K562 (cell line): ENCODE measurements around the gene APOB. TPM values are rescaled to one million over a fixed set of nuclear protein-coding genes. Genes with fewer than 3 reads are reported as not detected.

Source experiments
- ATAC-seq: fragments of 200-7000 bp; cut with Tn5 transposase; 3 replicates; pipeline ENCODE4 v1.9.1; 2020; ENCODE audit warnings: moderate library complexity
- BruUV-seq: library from RNA; stranded (reverse); fragments of 400-500 nt; replicated peaks from 2 replicates; lab custom pipeline; 2021; lab: Mats Ljungman, UMichigan
- CTCF ChIA-PET: fragments of 300-600 bp; formaldehyde crosslinking; extraction: SDS; loops from one replicate; lab custom pipeline; 2021; ENCODE audit warnings: low intra/inter-chr PET ratio; lab: Yijun Ruan, JAX
- POLR2A ChIA-PET: fragments of 300-600, 350-650 bp; sonication (Branson Sonifier 250); formaldehyde crosslinking; extraction: SDS; loops from one replicate; lab custom pipeline; 2021; ENCODE audit warnings: antibody characterized with exemption, inconsistent platforms; lab: Yijun Ruan, JAX
- DNase-seq, 4 experiments: peaks; one replicate each; pipeline versions ENCODE4 v3.0.0 to v3.0.0-alpha.2; 2011 to 2018; ENCODE audit warnings: low spot score in 3 of 4, mixed read lengths in 3 of 4; ENCODE audit errors: extremely low read depth in 1 of 4
- FAIRE-seq: peaks from 2 replicates; lab custom pipeline; 2011; peaks lifted over from hg19 to GRCh38; lab: Jason Lieb, UNC
- H2AFZ ChIP-seq: 2 replicates; pipeline ENCODE4 v1.6.0; 2011; ENCODE audit warnings: low read depth, low read length, control low read depth, inconsistent platforms
- H3K27ac ChIP-seq: fragments of 200-600 bp; 3 replicates; pipeline ENCODE4 v1.8.0; 2011; ENCODE audit warnings: low read depth, mild to moderate bottlenecking, control low read depth, inconsistent platforms, low read length, moderate library complexity, mixed read lengths; ENCODE audit errors: extremely low read depth
- H3K27me3 ChIP-seq, 2 experiments: fragments of 300-600 bp in 1 of 2; 2 replicates in 1 of 2; 3 replicates in 1 of 2; pipeline versions ENCODE4 v1.6.0 to v1.8.0; 2011; ENCODE audit warnings: inconsistent platforms in 2 of 2, low read length in 2 of 2, mild to moderate bottlenecking in 1 of 2, mixed read lengths in 1 of 2, moderate library complexity in 1 of 2; ENCODE audit not compliant: control insufficient read depth in 2 of 2, insufficient read depth in 2 of 2
- H3K36me3 ChIP-seq: fragments of 300-600 bp; 3 replicates; pipeline ENCODE4 v1.8.0; 2011; ENCODE audit warnings: mild to moderate bottlenecking, low read length, inconsistent platforms; ENCODE audit not compliant: control insufficient read depth, insufficient read depth
- H3K4me1 ChIP-seq, 2 experiments: fragments of 200-600 bp in 1 of 2; replicated peaks in 1 of 2; 2 replicates in 1 of 2; 3 replicates in 1 of 2; pipeline versions ENCODE4 v1.5.1 to v1.8.0; 2011; ENCODE audit warnings: inconsistent platforms in 2 of 2, low read length in 2 of 2, mild to moderate bottlenecking in 1 of 2, mixed read lengths in 1 of 2, moderate library complexity in 1 of 2; ENCODE audit not compliant: control insufficient read depth in 2 of 2, insufficient read depth in 2 of 2
- H3K4me2 ChIP-seq: 2 replicates; pipeline ENCODE4 v1.6.1; 2011; ENCODE audit warnings: low read length, control low read depth, inconsistent platforms, mixed read lengths; ENCODE audit not compliant: insufficient read depth
- H3K4me3 ChIP-seq: fragments of 200-600 bp; sonication (generic), shearing (Covaris generic); 2 replicates; pipeline ENCODE4 v1.5.1; 2016; ENCODE audit warnings: control low read depth, inconsistent platforms
- H3K79me2 ChIP-seq: fragments of 200-600 bp; 3 replicates; pipeline ENCODE4 v1.8.0; 2011; ENCODE audit warnings: low read length, inconsistent platforms; ENCODE audit not compliant: control insufficient read depth, insufficient read depth
- H3K9ac ChIP-seq, 2 experiments: 2 replicates each; pipeline versions ENCODE4 v1.6.0 to v1.6.1; 2011; ENCODE audit warnings: low read depth in 2 of 2, low read length in 2 of 2, control low read depth in 1 of 2, inconsistent platforms in 1 of 2, mild to moderate bottlenecking in 1 of 2, mixed read lengths in 1 of 2; ENCODE audit not compliant: insufficient read depth in 1 of 2
- H3K9me1 ChIP-seq: one replicate; pipeline ENCODE4 v1.6.0; 2011; ENCODE audit warnings: inconsistent platforms, mild to moderate bottlenecking, low read length, moderate library complexity; ENCODE audit not compliant: control insufficient read depth, insufficient read depth
- H3K9me3 ChIP-seq: replicated peaks from 2 replicates; pipeline ENCODE4 v1.5.1; 2011; ENCODE audit warnings: low read depth, low read length, inconsistent platforms; ENCODE audit not compliant: control insufficient read depth, insufficient read depth
- H4K20me1 ChIP-seq: replicated peaks from 2 replicates; pipeline ENCODE4 v1.6.1; 2011; ENCODE audit warnings: low read length, inconsistent platforms, mixed read lengths; ENCODE audit not compliant: control insufficient read depth, insufficient read depth
- BCL6 ChIP-seq: fragments of 250-450 bp; sonication (Bioruptor Pico); IDR thresholded peaks from 2 replicates; pipeline ENCODE4 v1.4.0; 2020
- ESRRA ChIP-seq: fragments of 450-650 bp; IDR thresholded peaks from 2 replicates; pipeline ENCODE4 v1.6.1; 2014; ENCODE audit warnings: low read depth, mild to moderate bottlenecking, moderate library complexity, borderline replicate concordance
- PHB2 ChIP-seq: fragments of 450-650 bp; IDR thresholded peaks from 2 replicates; pipeline ENCODE4 v1.6.1; 2017; ENCODE audit warnings: low read depth
- POLR2A ChIP-seq: fragments of 450-650 bp; conservative IDR thresholded peaks from 2 replicates; pipeline ENCODE4 v1.6.1; 2016
- PTRF ChIP-seq: fragments of 450-650 bp; IDR thresholded peaks from 2 replicates; pipeline ENCODE4 v1.6.1; 2016; ENCODE audit warnings: mild to moderate bottlenecking, missing genetic modification characterization, missing compliant biosample characterization
- RBFOX2 ChIP-seq: fragments of 200-400 bp; formaldehyde crosslinking; IDR thresholded peaks from 2 replicates; pipeline ENCODE4 v1.6.1; 2017; ENCODE audit warnings: low read depth, mild to moderate bottlenecking, low read length, moderate library complexity
- SLC30A9 ChIP-seq: fragments of 250-450 bp; sonication (Bioruptor Pico); IDR thresholded peaks from 2 replicates; pipeline ENCODE4 v1.8.0; 2022; ENCODE audit warnings: mild to moderate bottlenecking, moderate library complexity
- SRSF7 ChIP-seq: fragments of 200-400 bp; formaldehyde crosslinking; optimal IDR thresholded peaks from 2 replicates; pipeline ENCODE3; 2017; ENCODE audit warnings: mild to moderate bottlenecking, low read depth, low read length
- TAL1 ChIP-seq: fragments of 450-650 bp; IDR thresholded peaks from 2 replicates; pipeline ENCODE4 v1.6.1; 2016; ENCODE audit warnings: mild to moderate bottlenecking
- TRIM24 ChIP-seq, 2 experiments: fragments of 450-650 bp; IDR thresholded peaks; 2 replicates each; pipeline ENCODE4 v1.6.1; 2016
- WGBS: fragments of 100-300 bp; shearing (Covaris generic); methylation state at CpG from one replicate; pipeline ENCODE4 v1.1.6; 2016; ENCODE audit warnings: low coverage, mixed read lengths; ENCODE audit not compliant: insufficient coverage; ENCODE audit errors: missing lambda C conversion rate; 5-methylcytosine and 5-hydroxymethylcytosine counted together
- in situ Hi-C: fragments of 300-500 bp; cut with MboI; formaldehyde crosslinking; loops from 4 replicates; pipeline ENCODE4 v1.15.0; 2018; ENCODE audit warnings: inconsistent platforms, mixed read lengths
- intact Hi-C: fragments of 100-400 bp; cut with micrococcal nuclease; formaldehyde crosslinking; loops from 2 replicates; pipeline ENCODE4 v1.14.2; 2022
- polyA plus RNA-seq, 8 experiments: library from polyadenylated mRNA; depleted of rRNA in 4 of 8; stranded (reverse) in 5 of 8; unstranded in 3 of 8; fragments of >200 nt; fragmentation: Nextera tagmentation in 2 of 8; fragmentation: Illumina TruSeq in 1 of 8; extraction: Ambion mirVana in 2 of 8; extraction: Trizol in 1 of 8; gene quantifications; 2 replicates each; pipeline versions ENCODE4 v1.2.1 to v1.2.3, GENCODE V29; 2011 to 2014; ENCODE audit warnings: inconsistent platforms in 1 of 8, missing spikeins in 1 of 8
- total RNA-seq, 7 experiments: library from RNA; depleted of rRNA in 6 of 7; stranded (reverse); fragments of >200 nt in 6 of 7; fragmentation: Illumina TruSeq in 2 of 7; extraction: Trizol in 2 of 7; gene quantifications; 2 replicates each; pipeline versions ENCODE4 v1.2.1 to v1.2.3, GENCODE V29; 2011 to 2021; ENCODE audit warnings: low replicate concordance in 1 of 7
- TF ChIP-seq, protein P1 (sequence below): sonication (generic); formaldehyde crosslinking; IDR thresholded peaks from 2 replicates; pipeline ENCODE4 v1.8.0; 2022; ENCODE audit warnings: missing genetic modification reagents, mild to moderate bottlenecking, moderate library complexity, borderline replicate concordance

Gene APOB
- total and polyA plus RNA-seq, 9 of the 15 experiments (the other 6 are each of a cell fraction or from before 2014, with no cell fraction given) = 0.73 TPM; not detected in 8

DNA sequence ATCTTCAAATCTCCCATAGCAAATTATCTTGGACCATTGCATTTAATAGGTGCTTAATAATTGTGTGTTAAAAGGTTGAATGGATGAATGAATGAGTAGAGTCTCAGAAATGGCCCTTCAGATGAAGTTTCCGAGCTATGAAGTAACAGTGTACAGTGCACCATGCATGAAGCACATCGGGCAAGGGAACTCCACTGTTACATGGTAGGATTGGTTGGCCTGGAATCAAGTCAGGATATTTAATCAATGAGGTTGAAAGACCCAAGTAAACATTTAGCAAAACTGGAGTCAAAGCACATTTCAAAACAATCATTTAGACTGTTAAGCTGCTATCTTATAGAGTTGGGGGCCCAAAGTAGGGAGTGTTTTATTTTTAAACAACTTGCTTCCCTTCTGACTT lies 80.0 kb downstream of the APOB start:
- Histone ChIP-seq H3K27me3 (peaks cover 0 to 26% of the 10 kb centered on the region in 2 experiments; a peak in 3 of 5 replicates), H3K9ac (no peak overlapping the region), H3K4me3 (no peak overlapping the region), H3K27ac (no peak overlapping the region), H3K4me1 (no peaks in the 10 kb centered on the region), H2AFZ (no peak overlapping the region), H3K9me3 (no peaks in the 10 kb centered on the region), H3K4me2 (no peak overlapping the region), H3K9me1 (peaks cover 3% of the 10 kb centered on the region), H3K79me2 (no peaks in the 10 kb centered on the region), H4K20me1 (no peaks in the 10 kb centered on the region), H3K36me3 (no peaks in the 10 kb centered on the region)
- TF ChIP-seq PHB2 (no peak), POLR2A (no peak), SLC30A9 (CRISPR knock-in tag) (no peak), ESRRA (no peak), SRSF7 (no peak), RBFOX2 (no peak), PTRF (tag) (no peak), BCL6 (no peak), TRIM24 (IDR thresholded peaks at IDR 0.05) (no peak), TAL1 (no peak)
- TF ChIP-seq, protein P1, sequence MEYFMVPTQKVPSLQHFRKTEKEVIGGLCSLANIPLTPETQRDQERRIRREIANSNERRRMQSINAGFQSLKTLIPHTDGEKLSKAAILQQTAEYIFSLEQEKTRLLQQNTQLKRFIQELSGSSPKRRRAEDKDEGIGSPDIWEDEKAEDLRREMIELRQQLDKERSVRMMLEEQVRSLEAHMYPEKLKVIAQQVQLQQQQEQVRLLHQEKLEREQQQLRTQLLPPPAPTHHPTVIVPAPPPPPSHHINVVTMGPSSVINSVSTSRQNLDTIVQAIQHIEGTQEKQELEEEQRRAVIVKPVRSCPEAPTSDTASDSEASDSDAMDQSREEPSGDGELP (CRISPR knock-in tag) = no peak
- FAIRE-seq = no peak
- ATAC-seq = no peak
- in situ Hi-C loops = loop anchor here (5.0 kb wide), 1 partner anchor 307 kb away; no protein-coding TSS in a partner anchor
- no TSS peak for BruUV-seq
- WGBS = 0% methylated on average over 2 of the region's 2 CpGs
- POLR2A ChIA-PET = interaction anchor here (0.8 to 0.9 kb wide), 2 partner anchors 8 to 303 kb away, joined by 3 read pairs; no protein-coding TSS in a partner anchor
- CTCF ChIA-PET = interaction anchor here (1.0 to 2.7 kb wide), 4 partner anchors 182 to 303 kb away, joined by 3 to 17 read pairs (median 13); no protein-coding TSS in a partner anchor
- intact Hi-C loops = loop anchor here (1.0 kb wide), 3 partner anchors 183 to 303 kb away; no protein-coding TSS in a partner anchor
- DNase-seq = no peak
